HEK293 (cell line): ENCODE data around the gene KCNK7.

Source experiments
- GLIS2 ChIP-seq: fragments of 450-650 bp; formaldehyde crosslinking; IDR thresholded peaks from 2 replicates; pipeline ENCODE4 v1.5.1; 2016; ENCODE audit warnings: missing biosample characterization, missing genetic modification characterization
- HIC1 ChIP-seq: fragments of 450-650 bp; formaldehyde crosslinking; IDR thresholded peaks from 2 replicates; pipeline ENCODE4 v1.5.1; 2016; ENCODE audit warnings: missing biosample characterization, missing genetic modification characterization
- KLF1 ChIP-seq: fragments of 450-650 bp; formaldehyde crosslinking; IDR thresholded peaks from 2 replicates; pipeline ENCODE4 v1.5.1; 2016; ENCODE audit warnings: missing biosample characterization, missing genetic modification characterization
- KLF9 ChIP-seq: fragments of 450-650 bp; formaldehyde crosslinking; IDR thresholded peaks from 2 replicates; pipeline ENCODE4 v1.5.1; 2016; ENCODE audit warnings: missing biosample characterization, missing genetic modification characterization, low read depth
- MZF1 ChIP-seq: fragments of 450-650 bp; formaldehyde crosslinking; IDR thresholded peaks from 2 replicates; pipeline ENCODE4 v1.5.1; 2017; ENCODE audit warnings: missing biosample characterization, missing genetic modification characterization, borderline replicate concordance
- PRDM10 ChIP-seq: fragments of 450-650 bp; formaldehyde crosslinking; IDR thresholded peaks from 2 replicates; pipeline ENCODE4 v1.5.1; 2016; ENCODE audit warnings: missing biosample characterization, missing genetic modification characterization
- PRDM4 ChIP-seq: fragments of 450-650 bp; formaldehyde crosslinking; IDR thresholded peaks from 2 replicates; pipeline ENCODE4 v1.5.1; 2017; ENCODE audit warnings: missing biosample characterization, missing genetic modification characterization
- SP3 ChIP-seq: fragments of 450-650 bp; formaldehyde crosslinking; IDR thresholded peaks from 2 replicates; pipeline ENCODE4 v1.5.1; 2016; ENCODE audit warnings: missing biosample characterization, missing genetic modification characterization
- TCF7L2 ChIP-seq: IDR thresholded peaks from 2 replicates; pipeline ENCODE4 v1.6.1; 2011; ENCODE audit warnings: low read depth, mild to moderate bottlenecking, inconsistent platforms, low read length, moderate library complexity, borderline replicate concordance
- TRIM28 ChIP-seq: IDR thresholded peaks from 2 replicates; pipeline ENCODE4 v1.6.1; 2011; ENCODE audit warnings: low read length, control low read depth, borderline replicate concordance
- TSHZ1 ChIP-seq: fragments of 450-650 bp; formaldehyde crosslinking; IDR thresholded peaks from 2 replicates; pipeline ENCODE4 v1.5.1; 2016; ENCODE audit warnings: missing biosample characterization, missing genetic modification characterization, borderline replicate concordance
- ZBTB26 ChIP-seq: fragments of 450-650 bp; formaldehyde crosslinking; optimal IDR thresholded peaks from 2 replicates; pipeline ENCODE3; 2016; ENCODE audit warnings: missing biosample characterization, mild to moderate bottlenecking, missing genetic modification characterization
- ZBTB7A ChIP-seq: fragments of 450-650 bp; formaldehyde crosslinking; IDR thresholded peaks from 2 replicates; pipeline ENCODE4 v1.5.1; 2016; ENCODE audit warnings: low read depth, missing biosample characterization, missing genetic modification characterization
- ZEB2 ChIP-seq: fragments of 450-650 bp; formaldehyde crosslinking; IDR thresholded peaks from 2 replicates; pipeline ENCODE4 v1.5.1; 2016; ENCODE audit warnings: missing biosample characterization, missing genetic modification characterization
- ZFP41 ChIP-seq: fragments of 450-650 bp; formaldehyde crosslinking; IDR thresholded peaks from 2 replicates; pipeline ENCODE4 v1.5.1; 2016; ENCODE audit warnings: missing biosample characterization, missing genetic modification characterization, borderline replicate concordance
- ZNF184 ChIP-seq: fragments of 450-650 bp; IDR thresholded peaks from 2 replicates; pipeline ENCODE4 v1.5.1; 2018; ENCODE audit warnings: missing biosample characterization, mild to moderate bottlenecking, missing genetic modification characterization
- ZNF324 ChIP-seq: fragments of 450-650 bp; formaldehyde crosslinking; IDR thresholded peaks from 2 replicates; pipeline ENCODE4 v1.5.1; 2016; ENCODE audit warnings: missing biosample characterization, missing genetic modification characterization
- ZNF549 ChIP-seq: fragments of 450-650 bp; IDR thresholded peaks from 2 replicates; pipeline ENCODE4 v1.5.1; 2018; ENCODE audit warnings: missing biosample characterization, missing genetic modification characterization, mild to moderate bottlenecking, inconsistent platforms, moderate library complexity
- ZNF645 ChIP-seq: fragments of 450-650 bp; formaldehyde crosslinking; IDR thresholded peaks from 2 replicates; pipeline ENCODE4; 2016; ENCODE audit warnings: missing biosample characterization, missing genetic modification characterization
- ZNF658 ChIP-seq: fragments of 450-650 bp; formaldehyde crosslinking; IDR thresholded peaks from 2 replicates; pipeline ENCODE4; 2016; ENCODE audit warnings: missing biosample characterization, missing genetic modification characterization
- ZNF707 ChIP-seq: fragments of 450-650 bp; formaldehyde crosslinking; IDR thresholded peaks from 2 replicates; pipeline ENCODE4 v1.5.1; 2016; ENCODE audit warnings: missing biosample characterization, missing genetic modification characterization
- ZNF747 ChIP-seq: fragments of 450-650 bp; formaldehyde crosslinking; IDR thresholded peaks from 2 replicates; pipeline ENCODE4 v1.5.1; 2016; ENCODE audit warnings: missing biosample characterization, missing genetic modification characterization
- ZNF776 ChIP-seq: fragments of 450-650 bp; formaldehyde crosslinking; IDR thresholded peaks from 2 replicates; pipeline ENCODE4 v1.5.0; 2017; ENCODE audit warnings: missing biosample characterization, missing genetic modification characterization, borderline replicate concordance
- ZNF837 ChIP-seq: fragments of 450-650 bp; formaldehyde crosslinking; IDR thresholded peaks from 2 replicates; pipeline ENCODE4 v1.5.1; 2016; ENCODE audit warnings: missing biosample characterization, missing genetic modification characterization
- ZSCAN23 ChIP-seq: fragments of 450-650 bp; formaldehyde crosslinking; IDR thresholded peaks from 2 replicates; pipeline ENCODE4 v1.5.1; 2016; ENCODE audit warnings: missing biosample characterization, missing genetic modification characterization
- ZXDB ChIP-seq: fragments of 450-650 bp; formaldehyde crosslinking; IDR thresholded peaks from 2 replicates; pipeline ENCODE4 v1.5.1; 2016; ENCODE audit warnings: missing biosample characterization, missing genetic modification characterization

KCNK7 gene

GRCh38 chr11:65559951-65560537 is 35.6 kb downstream of the KCNK7 start (continued):
- TF ChIP-seq ZBTB26 (tag by site-specific recombination), result no peak
- TF ChIP-seq ZXDB (tag by site-specific recombination), result no peak
- TF ChIP-seq KLF9, result peak; percentile 48; the same call in 1 of the 2 replicates
- no peak for TF ChIP-seq ZNF837
- no peak for TF ChIP-seq ZNF747 (tag by site-specific recombination)
- TF ChIP-seq HIC1 (tag by site-specific recombination), result no peak; the same call in none of the 2 replicates
- TF ChIP-seq ZSCAN23 (tag by site-specific recombination), result peak; percentile 43; the same call in 1 of the 2 replicates
- TF ChIP-seq PRDM4 (tag by site-specific recombination), result no peak
- TF ChIP-seq ZNF707 (tag by site-specific recombination), result no peak
- TF ChIP-seq ZNF658 (tag by site-specific recombination), result no peak
- TF ChIP-seq ZBTB7A, result no peak
- TF ChIP-seq TRIM28, result no peak
- TF ChIP-seq ZNF645 (tag by site-specific recombination), result no peak
- 0 out of 2 replicates have a peak, but pooled peaks have one; percentile 50 for TF ChIP-seq PRDM10
- 0 out of 2 replicates have a peak, but pooled peaks have one; percentile 25 for TF ChIP-seq ZEB2 (tag by site-specific recombination)
- no peak for TF ChIP-seq ZNF549 (tag by site-specific recombination)
- no peak for TF ChIP-seq TCF7L2
- no peak for TF ChIP-seq ZNF184 (tag by site-specific recombination)
- TF ChIP-seq GLIS2 (tag by site-specific recombination), result peak; percentile 50
- no peak for TF ChIP-seq ZFP41 (tag by site-specific recombination)
- TF ChIP-seq KLF1 (tag by site-specific recombination), result peak; percentile 75
- TF ChIP-seq SP3 (tag by site-specific recombination), result peak; percentile 27
- no peak for TF ChIP-seq ZNF324 (tag by site-specific recombination)
- TF ChIP-seq TSHZ1, result peak; percentile 13; the same call in 1 of the 2 replicates
- no peak for TF ChIP-seq ZNF776 (tag by site-specific recombination)
- no peak for TF ChIP-seq MZF1 (tag by site-specific recombination)
